HL-60 (cell line): Measurements from ENCODE around the gene TMEM52.

Experiments used
- POLR2AphosphoS5 ChIP-seq: IDR thresholded peaks from 2 replicates; pipeline ENCODE4 v1.6.1; 2012; ENCODE audit warnings: low read depth
- SPI1 ChIP-seq: IDR thresholded peaks from 2 replicates; pipeline ENCODE4 v1.6.1; 2012; ENCODE audit warnings: low read depth, mild to moderate bottlenecking, borderline replicate concordance
- TF ChIP-seq, protein P1 (sequence below): IDR thresholded peaks from 2 replicates; pipeline ENCODE4 v1.6.1; 2012; ENCODE audit warnings: low read depth; ENCODE audit not compliant: insufficient replicate concordance
- TF ChIP-seq, protein P2 (sequence below): IDR thresholded peaks from one replicate; pipeline ENCODE4 v1.5.1; 2011; ENCODE audit warnings: low read length, control low read depth, inconsistent platforms; ENCODE audit not compliant: insufficient read depth

DNA sequence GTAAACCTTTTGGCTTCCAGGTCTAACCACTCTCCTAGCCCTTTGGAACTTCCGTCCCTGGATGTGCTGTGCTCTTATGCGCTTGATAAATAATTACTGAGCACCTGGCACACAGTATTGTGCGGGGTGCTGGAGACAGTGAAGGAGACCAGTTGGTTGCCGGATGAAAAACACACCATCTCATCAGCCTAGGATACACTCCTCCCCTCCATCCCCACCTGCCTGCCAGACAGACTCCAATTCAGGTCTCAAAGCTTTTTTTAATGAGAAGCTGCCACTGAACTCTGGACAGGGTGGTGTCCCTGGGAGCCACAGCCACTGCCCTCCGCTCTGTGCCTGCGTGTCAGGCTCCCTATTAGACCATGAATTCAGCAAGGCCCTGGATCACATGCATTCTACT is 37.4 kb downstream of the TMEM52 start:
- TF ChIP-seq, protein P1, sequence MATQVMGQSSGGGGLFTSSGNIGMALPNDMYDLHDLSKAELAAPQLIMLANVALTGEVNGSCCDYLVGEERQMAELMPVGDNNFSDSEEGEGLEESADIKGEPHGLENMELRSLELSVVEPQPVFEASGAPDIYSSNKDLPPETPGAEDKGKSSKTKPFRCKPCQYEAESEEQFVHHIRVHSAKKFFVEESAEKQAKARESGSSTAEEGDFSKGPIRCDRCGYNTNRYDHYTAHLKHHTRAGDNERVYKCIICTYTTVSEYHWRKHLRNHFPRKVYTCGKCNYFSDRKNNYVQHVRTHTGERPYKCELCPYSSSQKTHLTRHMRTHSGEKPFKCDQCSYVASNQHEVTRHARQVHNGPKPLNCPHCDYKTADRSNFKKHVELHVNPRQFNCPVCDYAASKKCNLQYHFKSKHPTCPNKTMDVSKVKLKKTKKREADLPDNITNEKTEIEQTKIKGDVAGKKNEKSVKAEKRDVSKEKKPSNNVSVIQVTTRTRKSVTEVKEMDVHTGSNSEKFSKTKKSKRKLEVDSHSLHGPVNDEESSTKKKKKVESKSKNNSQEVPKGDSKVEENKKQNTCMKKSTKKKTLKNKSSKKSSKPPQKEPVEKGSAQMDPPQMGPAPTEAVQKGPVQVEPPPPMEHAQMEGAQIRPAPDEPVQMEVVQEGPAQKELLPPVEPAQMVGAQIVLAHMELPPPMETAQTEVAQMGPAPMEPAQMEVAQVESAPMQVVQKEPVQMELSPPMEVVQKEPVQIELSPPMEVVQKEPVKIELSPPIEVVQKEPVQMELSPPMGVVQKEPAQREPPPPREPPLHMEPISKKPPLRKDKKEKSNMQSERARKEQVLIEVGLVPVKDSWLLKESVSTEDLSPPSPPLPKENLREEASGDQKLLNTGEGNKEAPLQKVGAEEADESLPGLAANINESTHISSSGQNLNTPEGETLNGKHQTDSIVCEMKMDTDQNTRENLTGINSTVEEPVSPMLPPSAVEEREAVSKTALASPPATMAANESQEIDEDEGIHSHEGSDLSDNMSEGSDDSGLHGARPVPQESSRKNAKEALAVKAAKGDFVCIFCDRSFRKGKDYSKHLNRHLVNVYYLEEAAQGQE: no peak
- TF ChIP-seq, protein P2, sequence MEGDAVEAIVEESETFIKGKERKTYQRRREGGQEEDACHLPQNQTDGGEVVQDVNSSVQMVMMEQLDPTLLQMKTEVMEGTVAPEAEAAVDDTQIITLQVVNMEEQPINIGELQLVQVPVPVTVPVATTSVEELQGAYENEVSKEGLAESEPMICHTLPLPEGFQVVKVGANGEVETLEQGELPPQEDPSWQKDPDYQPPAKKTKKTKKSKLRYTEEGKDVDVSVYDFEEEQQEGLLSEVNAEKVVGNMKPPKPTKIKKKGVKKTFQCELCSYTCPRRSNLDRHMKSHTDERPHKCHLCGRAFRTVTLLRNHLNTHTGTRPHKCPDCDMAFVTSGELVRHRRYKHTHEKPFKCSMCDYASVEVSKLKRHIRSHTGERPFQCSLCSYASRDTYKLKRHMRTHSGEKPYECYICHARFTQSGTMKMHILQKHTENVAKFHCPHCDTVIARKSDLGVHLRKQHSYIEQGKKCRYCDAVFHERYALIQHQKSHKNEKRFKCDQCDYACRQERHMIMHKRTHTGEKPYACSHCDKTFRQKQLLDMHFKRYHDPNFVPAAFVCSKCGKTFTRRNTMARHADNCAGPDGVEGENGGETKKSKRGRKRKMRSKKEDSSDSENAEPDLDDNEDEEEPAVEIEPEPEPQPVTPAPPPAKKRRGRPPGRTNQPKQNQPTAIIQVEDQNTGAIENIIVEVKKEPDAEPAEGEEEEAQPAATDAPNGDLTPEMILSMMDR: no peak
- no peak for TF ChIP-seq POLR2AphosphoS5
- TF ChIP-seq SPI1: no peak
